ENCODE results near the gene POLR1H.
A peak's percentile ranks its signal among the peaks of the same experiment; 100 is the strongest.
"Not testable (repeated sequence)": the region's sequence is repeated elsewhere in the genome, so short reads cannot be mapped to it uniquely, and the experiment has no call there.

The POLR1H gene, protein sequence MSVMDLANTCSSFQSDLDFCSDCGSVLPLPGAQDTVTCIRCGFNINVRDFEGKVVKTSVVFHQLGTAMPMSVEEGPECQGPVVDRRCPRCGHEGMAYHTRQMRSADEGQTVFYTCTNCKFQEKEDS

DNA sequence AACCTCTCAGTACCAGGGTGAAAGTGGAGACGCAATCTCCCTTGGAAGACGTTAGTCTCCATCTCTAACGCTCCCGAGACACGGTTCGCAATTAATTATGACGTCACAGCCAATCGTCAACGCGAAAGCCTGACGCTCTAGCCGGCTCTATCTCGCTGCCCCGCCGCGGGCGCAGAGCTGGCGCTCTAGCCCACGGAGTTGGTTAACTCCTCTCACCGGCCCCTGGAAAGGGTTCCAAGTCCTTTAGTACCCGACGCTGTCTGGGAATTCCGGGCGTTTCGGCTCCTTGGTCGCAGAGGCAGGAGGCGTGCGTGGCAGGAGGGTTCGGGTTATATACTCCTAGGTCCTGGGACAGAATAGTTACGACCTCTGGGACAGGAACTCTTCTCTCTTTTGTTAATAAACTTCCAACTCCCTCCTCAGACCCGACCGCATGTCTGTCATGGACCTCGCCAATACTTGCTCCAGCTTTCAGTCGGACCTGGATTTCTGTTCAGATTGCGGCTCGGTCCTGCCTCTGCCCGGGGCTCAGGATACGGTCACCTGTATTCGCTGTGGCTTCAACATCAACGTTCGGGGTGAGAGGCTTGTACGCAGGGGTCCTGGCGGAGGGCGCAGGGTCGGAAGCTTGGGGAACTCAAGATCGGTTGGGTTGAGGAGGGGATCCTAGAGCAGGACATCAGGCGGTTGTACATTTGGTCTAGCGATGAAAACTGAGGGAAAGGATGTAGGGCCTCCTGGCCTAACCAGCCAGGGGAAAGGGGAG is at the start of gene POLR1H:
Gene POLR1H (plus strand): TSS at position 174 of the 766 bp plus-strand sequence. CDS start 260 bp downstream, at position 434.
- H3K9me3 ChIP-seq (ENCODE audit: control insufficient read depth in 1 of 2, low read length in 2 of 2), result no peaks in the 10 kb centered on the region
- peaks cover 17 to 23% of the 10 kb centered on the region in 2 donors for H3K4me1 ChIP-seq (ENCODE audit: control insufficient read depth in 1 of 2, insufficient read depth in 2 of 2, low read length in 2 of 2)
- H3K27ac ChIP-seq (ENCODE audit: low read length), result peak within 1 kb of the TSS; percentile 97
- peak within 1 kb of the TSS; percentile 98 to 99 for H3K4me3 ChIP-seq (ENCODE audit: low read depth in 1 of 2, low read length in 2 of 2)
- H3K36me3 ChIP-seq (ENCODE audit: control insufficient read depth in 1 of 2, insufficient read depth in 2 of 2, low read length in 2 of 2), result peaks cover 16 to 17% of the 10 kb centered on the region in 2 donors
- H3K27me3 ChIP-seq (ENCODE audit: low read depth, low read length), result no peaks in the 10 kb centered on the region

GRCh38 chr6:30013291-30013922 is 47.7 kb upstream of the POLR1H start:
- H3K4me1 ChIP-seq (ENCODE audit: control insufficient read depth in 1 of 2, insufficient read depth in 2 of 2, low read length in 2 of 2), result no peaks in the 10 kb centered on the region
- no peak overlapping the region for H3K27ac ChIP-seq (ENCODE audit: low read length)
- H3K36me3 ChIP-seq (ENCODE audit: control insufficient read depth in 1 of 2, insufficient read depth in 2 of 2, low read length in 2 of 2), result peaks cover 0 to 4% of the 10 kb centered on the region in 2 donors
- H3K9me3 ChIP-seq (ENCODE audit: control insufficient read depth in 1 of 2, low read length in 2 of 2), result no peaks in the 10 kb centered on the region
- no peak overlapping the region for H3K4me3 ChIP-seq (ENCODE audit: low read depth in 1 of 2, low read length in 2 of 2)
- no peaks in the 10 kb centered on the region for H3K27me3 ChIP-seq (ENCODE audit: low read depth, low read length)

DNA sequence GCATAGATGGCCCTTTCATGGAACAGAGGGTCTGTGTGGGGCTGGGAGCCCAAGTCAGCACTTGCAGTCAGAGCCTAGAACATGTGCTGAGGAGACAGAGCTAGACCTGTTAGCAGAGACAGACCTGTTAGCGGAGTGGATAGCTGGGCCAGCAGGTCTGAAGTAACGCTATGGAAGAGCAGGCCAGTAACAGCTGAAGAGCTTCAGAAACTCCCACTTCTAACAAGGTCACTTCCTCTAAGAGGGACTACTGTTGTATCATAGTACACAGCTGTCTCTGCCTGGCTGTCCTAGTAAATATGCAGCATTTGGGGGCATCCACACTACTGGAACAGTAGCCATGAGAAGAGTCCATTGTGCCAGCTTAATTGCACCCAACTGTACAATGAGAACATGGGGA is 41.2 kb upstream of the POLR1H start:
- Histone ChIP-seq H3K4me3 (ENCODE audit: low read depth in 1 of 2, low read length in 2 of 2) (no peak overlapping the region), H3K9me3 (ENCODE audit: control insufficient read depth in 1 of 2, low read length in 2 of 2) (no peaks in the 10 kb centered on the region), H3K27me3 (ENCODE audit: low read depth, low read length) (no peaks in the 10 kb centered on the region), H3K4me1 (ENCODE audit: control insufficient read depth in 1 of 2, insufficient read depth in 2 of 2, low read length in 2 of 2) (no peaks in the 10 kb centered on the region), H3K27ac (ENCODE audit: low read length) (no peak overlapping the region), H3K36me3 (ENCODE audit: control insufficient read depth in 1 of 2, insufficient read depth in 2 of 2, low read length in 2 of 2) (peaks cover 0 to 14% of the 10 kb centered on the region in 2 donors)

DNA sequence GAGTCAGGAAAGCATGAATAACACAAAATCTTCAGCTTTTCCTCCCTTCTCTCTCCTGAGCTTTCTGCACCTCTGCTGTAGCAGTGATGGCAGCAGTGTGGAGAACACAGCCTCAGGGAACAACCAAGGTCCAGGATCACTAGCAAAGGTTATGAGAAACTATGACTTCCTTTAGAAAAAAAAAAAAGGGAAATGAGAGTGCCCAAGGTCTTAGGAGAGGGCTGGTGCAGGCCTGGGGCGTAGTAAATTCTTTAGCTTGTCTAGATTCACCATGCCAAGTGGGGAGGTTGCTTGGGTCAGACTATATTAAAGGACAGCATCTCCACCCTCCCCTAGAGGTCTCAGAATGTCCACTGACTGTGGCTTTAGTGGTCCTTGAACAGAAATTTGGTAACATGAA is 40.4 kb upstream of the POLR1H start:
- H3K36me3 ChIP-seq (ENCODE audit: control insufficient read depth in 1 of 2, insufficient read depth in 2 of 2, low read length in 2 of 2), result peaks cover 0 to 14% of the 10 kb centered on the region in 2 donors
- no peaks in the 10 kb centered on the region for H3K9me3 ChIP-seq (ENCODE audit: control insufficient read depth in 1 of 2, low read length in 2 of 2)
- H3K27me3 ChIP-seq (ENCODE audit: low read depth, low read length), result no peaks in the 10 kb centered on the region
- no peak overlapping the region for H3K4me3 ChIP-seq (ENCODE audit: low read depth in 1 of 2, low read length in 2 of 2)
- H3K4me1 ChIP-seq (ENCODE audit: control insufficient read depth in 1 of 2, insufficient read depth in 2 of 2, low read length in 2 of 2), result no peaks in the 10 kb centered on the region
- no peak overlapping the region for H3K27ac ChIP-seq (ENCODE audit: low read length)

DNA sequence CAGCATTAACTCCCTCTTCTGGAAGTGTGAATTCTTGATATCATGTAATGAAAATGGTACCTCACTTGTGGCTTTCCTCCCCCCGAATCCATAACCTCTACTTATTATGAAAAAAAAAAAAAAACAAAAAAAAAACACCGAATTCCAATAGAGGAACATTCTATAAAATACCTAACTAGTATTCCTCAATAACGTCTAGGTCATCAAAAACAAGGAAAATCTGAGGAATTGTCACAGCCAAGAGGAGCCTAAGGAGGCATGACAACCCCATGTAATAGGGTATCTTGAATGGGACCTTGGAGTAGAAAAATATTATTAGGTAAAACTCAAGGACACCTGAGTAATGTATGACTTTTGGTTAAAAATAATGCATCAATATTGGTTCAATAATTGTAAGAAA is 38.9 kb upstream of the POLR1H start:
- Histone ChIP-seq H3K27me3 (ENCODE audit: low read depth, low read length) (no peaks in the 10 kb centered on the region), H3K4me3 (ENCODE audit: low read depth in 1 of 2, low read length in 2 of 2) (no peak overlapping the region), H3K4me1 (ENCODE audit: control insufficient read depth in 1 of 2, insufficient read depth in 2 of 2, low read length in 2 of 2) (no peaks in the 10 kb centered on the region), H3K36me3 (ENCODE audit: control insufficient read depth in 1 of 2, insufficient read depth in 2 of 2, low read length in 2 of 2) (peaks cover 0 to 14% of the 10 kb centered on the region in 2 donors), H3K27ac (ENCODE audit: low read length) (no peak overlapping the region), H3K9me3 (ENCODE audit: control insufficient read depth in 1 of 2, low read length in 2 of 2) (no peaks in the 10 kb centered on the region)

DNA sequence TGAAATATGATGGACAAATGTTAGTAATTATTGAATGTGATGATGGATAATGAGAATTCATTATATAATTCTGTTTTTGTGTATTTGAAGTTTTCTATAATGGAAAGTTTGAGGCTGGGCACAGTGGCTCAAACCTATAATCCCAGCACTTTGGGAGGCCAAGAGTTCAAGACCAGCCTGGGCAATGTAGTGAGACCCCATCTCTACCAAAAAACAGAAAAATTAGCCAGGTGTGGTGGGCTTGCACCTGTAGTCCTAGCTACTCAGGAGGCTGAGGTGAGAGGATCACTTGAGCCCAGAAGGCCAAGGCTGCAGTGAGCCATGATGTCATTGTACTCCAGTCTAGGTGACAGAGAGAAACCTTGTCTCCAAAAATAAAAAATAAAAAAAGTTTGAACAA is 38.4 kb upstream of the POLR1H start:
- H3K4me1 ChIP-seq (ENCODE audit: control insufficient read depth in 1 of 2, insufficient read depth in 2 of 2, low read length in 2 of 2), result not testable (repeated sequence)

GRCh38 chr6:30025186-30025585 is 35.9 kb upstream of the POLR1H start:
- Histone ChIP-seq H3K36me3 (ENCODE audit: control insufficient read depth in 1 of 2, insufficient read depth in 2 of 2, low read length in 2 of 2) (peaks cover 0 to 5% of the 10 kb centered on the region in 2 donors), H3K4me3 (ENCODE audit: low read depth in 1 of 2, low read length in 2 of 2) (no peak overlapping the region), H3K27ac (ENCODE audit: low read length) (no peak overlapping the region), H3K4me1 (ENCODE audit: control insufficient read depth in 1 of 2, insufficient read depth in 2 of 2, low read length in 2 of 2) (no peaks in the 10 kb centered on the region), H3K27me3 (ENCODE audit: low read depth, low read length) (no peaks in the 10 kb centered on the region), H3K9me3 (ENCODE audit: control insufficient read depth in 1 of 2, low read length in 2 of 2) (no peaks in the 10 kb centered on the region)

More for the DNA sequence above, 38.4 kb upstream of the POLR1H start:
- H3K4me3 ChIP-seq (ENCODE audit: low read depth in 1 of 2, low read length in 2 of 2); H3K27me3 ChIP-seq (ENCODE audit: low read depth, low read length); H3K9me3 ChIP-seq (ENCODE audit: control insufficient read depth in 1 of 2, low read length in 2 of 2); H3K27ac ChIP-seq (ENCODE audit: low read length): not testable (repeated sequence)
- H3K36me3 ChIP-seq (ENCODE audit: control insufficient read depth in 1 of 2, insufficient read depth in 2 of 2, low read length in 2 of 2), result peaks cover 0 to 14% of the 10 kb centered on the region in 2 donors

GRCh38 chr6:30029588-30029987 is 31.5 kb upstream of the POLR1H start:
- Histone ChIP-seq H3K27ac (ENCODE audit: low read length) (no peak overlapping the region), H3K4me3 (ENCODE audit: low read depth in 1 of 2, low read length in 2 of 2) (no peak overlapping the region), H3K9me3 (ENCODE audit: control insufficient read depth in 1 of 2, low read length in 2 of 2) (no peaks in the 10 kb centered on the region), H3K4me1 (ENCODE audit: control insufficient read depth in 1 of 2, insufficient read depth in 2 of 2, low read length in 2 of 2) (no peaks in the 10 kb centered on the region), H3K36me3 (ENCODE audit: control insufficient read depth in 1 of 2, insufficient read depth in 2 of 2, low read length in 2 of 2) (peaks cover 1 to 3% of the 10 kb centered on the region in 2 donors), H3K27me3 (ENCODE audit: low read depth, low read length) (no peaks in the 10 kb centered on the region)

DNA sequence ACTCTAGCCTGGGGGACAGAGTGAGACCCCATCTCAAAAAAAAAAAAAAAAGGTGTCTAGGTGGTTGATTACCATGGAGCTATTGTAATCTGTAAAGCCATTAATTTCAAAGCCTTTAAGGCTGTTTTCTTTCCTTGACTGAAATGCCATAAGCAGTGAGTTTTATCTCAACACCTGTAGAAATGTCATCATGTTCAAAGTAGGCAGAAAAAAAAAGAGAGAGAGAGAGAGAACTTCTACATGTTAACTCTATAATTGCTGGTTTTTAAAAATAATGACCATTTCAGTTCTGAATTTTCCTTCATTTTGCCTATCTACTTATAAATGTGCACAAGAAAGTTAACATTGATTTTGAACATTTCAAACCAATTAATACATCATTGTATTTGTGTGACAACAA is 29.7 kb upstream of the POLR1H start:
- Histone ChIP-seq H3K27me3 (ENCODE audit: low read depth, low read length) (no peaks in the 10 kb centered on the region), H3K27ac (ENCODE audit: low read length) (no peak overlapping the region), H3K36me3 (ENCODE audit: control insufficient read depth in 1 of 2, insufficient read depth in 2 of 2, low read length in 2 of 2) (peaks cover 3 to 7% of the 10 kb centered on the region in 2 donors), H3K9me3 (ENCODE audit: control insufficient read depth in 1 of 2, low read length in 2 of 2) (no peaks in the 10 kb centered on the region), H3K4me1 (ENCODE audit: control insufficient read depth in 1 of 2, insufficient read depth in 2 of 2, low read length in 2 of 2) (no peaks in the 10 kb centered on the region), H3K4me3 (ENCODE audit: low read depth in 1 of 2, low read length in 2 of 2) (no peak overlapping the region)

- not testable (repeated sequence) for H3K27ac ChIP-seq (ENCODE audit: low read length); H3K4me1 ChIP-seq (ENCODE audit: control insufficient read depth in 1 of 2, insufficient read depth in 2 of 2, low read length in 2 of 2); H3K36me3 ChIP-seq (ENCODE audit: control insufficient read depth in 1 of 2, insufficient read depth in 2 of 2, low read length in 2 of 2); H3K27me3 ChIP-seq (ENCODE audit: low read depth, low read length); H3K9me3 ChIP-seq (ENCODE audit: control insufficient read depth in 1 of 2, low read length in 2 of 2); H3K4me3 ChIP-seq (ENCODE audit: low read depth in 1 of 2, low read length in 2 of 2)
Measured at GRCh38 chr6:30033440-30033839, 27.6 kb upstream of the POLR1H start.

DNA sequence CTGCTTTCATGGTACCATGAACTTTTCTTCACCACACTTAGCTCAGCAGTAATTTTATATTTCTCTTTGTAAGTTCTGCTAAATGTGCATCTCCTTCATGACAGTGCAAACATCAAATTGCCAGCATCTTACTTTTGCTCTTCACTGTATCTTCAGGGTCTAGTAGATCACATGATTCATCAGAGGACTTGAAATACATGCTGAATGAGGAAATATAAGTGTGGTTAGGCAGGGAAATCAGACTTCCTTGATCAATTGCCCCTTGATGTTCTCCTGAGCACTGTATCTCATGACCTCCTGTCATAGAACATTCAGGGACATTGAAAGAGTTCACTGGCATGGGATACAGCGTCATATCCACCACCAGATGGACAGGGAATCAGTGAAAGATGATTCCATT is 25.3 kb upstream of the POLR1H start:
- H3K4me3 ChIP-seq (ENCODE audit: low read depth in 1 of 2, low read length in 2 of 2), result no peak overlapping the region
- no peaks in the 10 kb centered on the region for H3K4me1 ChIP-seq (ENCODE audit: control insufficient read depth in 1 of 2, insufficient read depth in 2 of 2, low read length in 2 of 2)
- no peak overlapping the region for H3K27ac ChIP-seq (ENCODE audit: low read length)
- peaks cover 3 to 7% of the 10 kb centered on the region in 2 donors for H3K36me3 ChIP-seq (ENCODE audit: control insufficient read depth in 1 of 2, insufficient read depth in 2 of 2, low read length in 2 of 2)
- no peaks in the 10 kb centered on the region for H3K27me3 ChIP-seq (ENCODE audit: low read depth, low read length)
- no peaks in the 10 kb centered on the region for H3K9me3 ChIP-seq (ENCODE audit: control insufficient read depth in 1 of 2, low read length in 2 of 2)

All from muscle layer of duodenum (tissue), 2 donors.